ENCODE results near the gene DNAJC1. TPM values are rescaled to one million over a fixed set of nuclear protein-coding genes. Genes with fewer than 3 reads are reported as not detected.

The DNAJC1 gene
- total and polyA plus RNA-seq, 11 donors = 9.5 to 68.4 (median 14.1) TPM

DNA sequence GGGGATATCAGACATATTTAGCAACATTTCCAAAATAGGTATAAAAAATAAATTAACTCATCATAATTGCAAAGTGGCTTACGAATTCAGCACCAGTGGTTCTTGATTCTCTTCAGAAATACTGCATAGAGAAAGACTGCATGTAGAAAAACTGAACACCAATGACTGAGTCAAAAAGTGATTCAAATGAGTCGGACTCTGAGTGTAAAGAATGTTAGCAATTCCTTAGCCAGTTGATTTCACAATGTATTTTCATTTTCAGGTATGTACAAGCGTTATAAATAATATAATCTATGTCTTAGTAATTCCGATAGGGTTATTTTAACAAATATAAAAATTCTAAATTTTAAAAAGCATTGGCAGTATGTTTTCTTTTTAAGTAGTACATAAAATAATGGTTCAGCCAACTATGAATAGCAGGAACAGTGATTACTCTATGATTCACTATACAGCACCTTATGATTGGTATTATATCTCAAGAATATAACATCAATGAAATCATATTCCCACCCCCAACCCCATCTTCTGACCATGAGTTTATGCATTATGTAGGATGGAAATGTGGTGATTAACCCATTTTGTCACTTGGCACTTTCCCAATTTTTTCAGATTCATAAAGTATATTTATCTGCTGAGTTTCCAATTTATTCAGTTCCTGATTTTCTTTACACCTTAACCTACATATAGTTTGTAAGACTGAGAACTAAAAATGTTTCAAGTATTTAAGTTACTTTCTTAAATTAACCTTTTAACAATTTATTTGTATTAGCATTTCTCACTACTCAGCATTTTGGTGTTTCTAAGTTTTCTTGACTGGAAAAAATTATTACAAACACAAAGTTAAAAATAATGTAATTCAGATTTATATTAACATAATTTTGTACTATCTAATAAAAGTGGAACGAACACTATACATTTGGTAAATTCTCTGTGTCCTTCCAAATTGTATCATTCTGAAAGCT lies 33.9 kb downstream of the DNAJC1 start:
- TF ChIP-seq, protein P1, sequence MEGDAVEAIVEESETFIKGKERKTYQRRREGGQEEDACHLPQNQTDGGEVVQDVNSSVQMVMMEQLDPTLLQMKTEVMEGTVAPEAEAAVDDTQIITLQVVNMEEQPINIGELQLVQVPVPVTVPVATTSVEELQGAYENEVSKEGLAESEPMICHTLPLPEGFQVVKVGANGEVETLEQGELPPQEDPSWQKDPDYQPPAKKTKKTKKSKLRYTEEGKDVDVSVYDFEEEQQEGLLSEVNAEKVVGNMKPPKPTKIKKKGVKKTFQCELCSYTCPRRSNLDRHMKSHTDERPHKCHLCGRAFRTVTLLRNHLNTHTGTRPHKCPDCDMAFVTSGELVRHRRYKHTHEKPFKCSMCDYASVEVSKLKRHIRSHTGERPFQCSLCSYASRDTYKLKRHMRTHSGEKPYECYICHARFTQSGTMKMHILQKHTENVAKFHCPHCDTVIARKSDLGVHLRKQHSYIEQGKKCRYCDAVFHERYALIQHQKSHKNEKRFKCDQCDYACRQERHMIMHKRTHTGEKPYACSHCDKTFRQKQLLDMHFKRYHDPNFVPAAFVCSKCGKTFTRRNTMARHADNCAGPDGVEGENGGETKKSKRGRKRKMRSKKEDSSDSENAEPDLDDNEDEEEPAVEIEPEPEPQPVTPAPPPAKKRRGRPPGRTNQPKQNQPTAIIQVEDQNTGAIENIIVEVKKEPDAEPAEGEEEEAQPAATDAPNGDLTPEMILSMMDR (IDR thresholded peaks at IDR 0.05) = no peak
- TF ChIP-seq POLR2A (IDR thresholded peaks at IDR 0.05) = no peak
- intact Hi-C loops (cut with DNase I) = no loop called here
- Histone ChIP-seq H3K9me3 (peaks cover 0 to 12% (median 3%) of the 10 kb centered on the region in 12 donors), H3K4me1 (peaks cover 0 to 10% (median 0%) of the 10 kb centered on the region in 12 donors), H3K27me3 (no peaks in the 10 kb centered on the region), H3K36me3 (no peaks in the 10 kb centered on the region), H3K27ac (no peak overlapping the region), H3K4me3 (no peak overlapping the region)
- 96 to 98% (median 98%) methylated on average over 5 of the region's 5 CpGs for WGBS, 4 donors
- DNase-seq (no peak), ATAC-seq (no peak)

DNA sequence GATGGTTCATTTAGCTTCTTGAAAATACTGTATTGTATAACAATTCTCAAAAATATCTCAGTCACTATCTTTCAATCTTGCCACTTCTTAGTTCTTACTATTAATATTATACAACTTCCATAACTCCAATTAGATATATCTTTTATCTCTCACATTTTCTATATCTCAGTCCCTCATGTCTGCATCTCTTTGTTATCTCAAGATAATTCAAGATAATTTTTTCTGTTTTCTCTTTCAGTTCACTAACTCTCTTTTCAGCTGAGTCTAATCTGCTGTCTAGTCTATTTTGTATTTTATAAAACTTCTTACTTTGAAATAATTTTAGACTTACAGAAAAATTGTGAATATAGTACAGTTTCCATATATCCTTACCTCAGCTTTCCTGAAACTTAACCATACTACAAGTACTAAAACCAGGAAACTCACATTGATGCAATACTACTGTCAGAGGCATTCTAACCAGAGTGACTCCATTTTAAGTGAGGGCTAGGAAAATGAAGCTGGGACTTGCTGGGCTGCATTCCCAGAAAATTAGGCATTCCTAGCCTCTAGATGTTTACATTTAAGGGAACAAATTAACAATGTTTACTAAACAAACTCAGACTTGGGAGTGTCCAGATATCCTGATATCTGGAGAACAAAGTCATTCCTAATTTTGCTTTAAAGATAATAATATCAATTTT lies 38.4 kb downstream of the DNAJC1 start:
- DNase-seq (no peak), ATAC-seq (no peak)
- peaks cover 0 to 13% (median 3%) of the 10 kb centered on the region in 12 donors for H3K9me3 ChIP-seq
- no peak overlapping the region for H3K4me3 ChIP-seq
- H3K27ac ChIP-seq = no peak overlapping the region
- H3K4me1 ChIP-seq = peaks cover 0 to 4% (median 0%) of the 10 kb centered on the region in 12 donors
- H3K27me3 ChIP-seq = no peaks in the 10 kb centered on the region
- H3K36me3 ChIP-seq = no peaks in the 10 kb centered on the region
- no peak for TF ChIP-seq POLR2A (IDR thresholded peaks at IDR 0.05)
- TF ChIP-seq, protein P1 (IDR thresholded peaks at IDR 0.05) = no peak
- intact Hi-C loops (cut with DNase I) = no loop called here

DNA sequence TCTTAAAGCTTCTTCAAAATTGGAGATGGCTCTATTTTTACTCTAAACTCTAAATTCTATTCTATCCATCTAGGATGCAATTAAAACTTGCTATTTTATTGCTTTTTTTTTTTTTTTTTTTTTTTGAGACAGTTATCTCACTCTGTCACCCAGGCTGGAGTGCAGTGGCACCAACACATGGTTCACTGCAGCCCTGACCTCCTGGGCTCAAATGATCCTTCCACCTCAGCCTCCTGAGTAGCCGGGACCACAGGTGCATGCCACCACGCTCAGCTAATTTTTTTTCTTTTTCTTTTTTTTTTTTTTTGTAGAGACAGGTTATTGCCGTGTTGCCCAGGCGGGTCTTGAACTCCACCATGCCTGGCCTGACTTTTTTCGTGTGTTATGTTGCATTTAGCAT lies 41.2 kb downstream of the DNAJC1 start:
- no peak overlapping the region for H3K27ac ChIP-seq
- no peak overlapping the region for H3K4me3 ChIP-seq
- 96 to 98% (median 98%) methylated on average over 5 of the region's 5 CpGs for WGBS, 4 donors
- H3K4me1 ChIP-seq = peaks cover 0 to 8% (median 0%) of the 10 kb centered on the region in 12 donors
- H3K36me3 ChIP-seq = no peaks in the 10 kb centered on the region
- no peaks in the 10 kb centered on the region for H3K27me3 ChIP-seq
- peaks cover 0 to 13% (median 3%) of the 10 kb centered on the region in 12 donors for H3K9me3 ChIP-seq
- ATAC-seq (no peak), DNase-seq (no peak)
- TF ChIP-seq, protein P1 (IDR thresholded peaks at IDR 0.05) = no peak
- no peak for TF ChIP-seq POLR2A (IDR thresholded peaks at IDR 0.05)
- intact Hi-C loops (cut with DNase I) = no loop called here

DNA sequence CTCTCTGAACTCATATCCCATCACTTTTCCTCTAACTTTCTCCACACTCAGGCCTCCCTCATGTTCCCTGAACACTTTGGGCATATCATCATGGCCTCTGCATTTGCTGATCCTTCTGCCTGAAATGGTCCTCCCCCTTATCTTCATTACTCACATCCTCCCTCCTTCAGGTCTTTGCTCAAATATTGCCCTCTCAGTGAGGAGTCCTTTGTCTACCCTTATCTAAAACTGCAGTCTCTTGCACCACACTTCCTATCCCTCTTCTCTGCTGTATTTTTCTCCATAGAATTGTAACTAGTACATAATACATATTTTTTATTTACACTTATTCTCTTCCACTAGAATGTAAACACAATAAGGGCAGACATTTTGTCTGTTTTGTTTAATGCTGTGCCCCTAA lies 41.7 kb downstream of the DNAJC1 start:
- Histone ChIP-seq H3K36me3 (no peaks in the 10 kb centered on the region), H3K27ac (no peak overlapping the region), H3K9me3 (peaks cover 0 to 13% (median 3%) of the 10 kb centered on the region in 12 donors), H3K4me1 (peaks cover 0 to 8% (median 0%) of the 10 kb centered on the region in 12 donors), H3K27me3 (no peaks in the 10 kb centered on the region), H3K4me3 (no peak overlapping the region)
- TF ChIP-seq, protein P1 (IDR thresholded peaks at IDR 0.05) = no peak
- no peak for TF ChIP-seq POLR2A (IDR thresholded peaks at IDR 0.05)
- ATAC-seq = no peak
- no peak for DNase-seq
- intact Hi-C loops (cut with DNase I) = no loop called here
